ENCODE data around the gene IL31RA.

GRCh38 chr5:55925712-55926111 lies 74.6 kb downstream of the IL31RA start:
- no peak for TF ChIP-seq CTCF (IDR thresholded peaks at IDR 0.05; ENCODE audit: low read depth, low read length)
- TF ChIP-seq MAX (IDR thresholded peaks at IDR 0.05; ENCODE audit: low read depth, low read length), result no peak
